Stimulated activated CD4-positive, alpha-beta T cell treated with anti-CD3 and anti-CD28 coated beads, TNF-alpha, amount 100 ng/mL, for 48 hours (primary cell): Measurements from ENCODE around the gene EIF1AD.

Experiments used
- DNase-seq, 3 donors: peaks; one replicate each; pipeline ENCODE4 v3.0.0-alpha.2; 2020; ENCODE audit warnings: low read depth in 3 of 3

EIF1AD gene

DNA sequence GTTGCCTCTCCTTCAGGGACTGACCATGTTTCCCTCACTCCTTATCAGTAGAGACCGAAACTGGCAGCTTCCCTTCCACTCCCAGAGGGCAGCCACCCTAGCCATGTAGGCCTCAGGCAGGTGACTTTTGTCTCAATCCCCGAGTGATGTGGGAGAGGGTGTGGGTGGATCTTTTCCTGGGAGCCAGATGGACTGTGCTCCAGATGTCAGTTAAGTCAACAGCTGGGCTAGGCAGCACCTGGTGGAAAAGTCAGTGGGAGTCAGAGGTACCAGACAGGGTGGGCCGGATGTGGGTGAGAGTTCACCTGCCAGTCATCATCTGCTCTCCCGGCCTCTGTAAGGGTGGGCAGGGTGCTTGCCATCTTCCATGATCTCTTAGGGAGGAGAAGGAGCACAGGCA is 2.2 kb upstream of the EIF1AD start:
- DNase-seq, result no peak

DNA sequence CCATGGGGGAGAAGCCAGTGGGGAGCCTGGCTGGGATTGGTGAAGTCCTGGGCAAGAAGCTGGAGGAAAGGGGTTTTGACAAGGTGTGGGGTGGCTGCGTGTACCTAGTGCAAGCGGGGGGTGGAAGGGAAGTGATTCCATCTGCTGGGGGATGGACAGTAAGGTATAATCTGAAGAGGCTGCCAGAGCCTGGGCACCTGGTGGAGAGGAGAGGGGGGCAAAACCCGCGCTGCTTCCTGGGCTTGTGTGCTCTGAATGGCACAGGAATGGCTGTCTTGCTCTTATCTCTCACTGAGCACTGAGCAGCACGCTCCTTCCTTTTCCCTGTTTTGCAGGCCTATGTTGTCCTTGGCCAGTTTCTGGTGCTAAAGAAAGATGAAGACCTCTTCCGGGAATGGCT is 1.3 kb upstream of the EIF1AD start:
- no peak for DNase-seq

DNA sequence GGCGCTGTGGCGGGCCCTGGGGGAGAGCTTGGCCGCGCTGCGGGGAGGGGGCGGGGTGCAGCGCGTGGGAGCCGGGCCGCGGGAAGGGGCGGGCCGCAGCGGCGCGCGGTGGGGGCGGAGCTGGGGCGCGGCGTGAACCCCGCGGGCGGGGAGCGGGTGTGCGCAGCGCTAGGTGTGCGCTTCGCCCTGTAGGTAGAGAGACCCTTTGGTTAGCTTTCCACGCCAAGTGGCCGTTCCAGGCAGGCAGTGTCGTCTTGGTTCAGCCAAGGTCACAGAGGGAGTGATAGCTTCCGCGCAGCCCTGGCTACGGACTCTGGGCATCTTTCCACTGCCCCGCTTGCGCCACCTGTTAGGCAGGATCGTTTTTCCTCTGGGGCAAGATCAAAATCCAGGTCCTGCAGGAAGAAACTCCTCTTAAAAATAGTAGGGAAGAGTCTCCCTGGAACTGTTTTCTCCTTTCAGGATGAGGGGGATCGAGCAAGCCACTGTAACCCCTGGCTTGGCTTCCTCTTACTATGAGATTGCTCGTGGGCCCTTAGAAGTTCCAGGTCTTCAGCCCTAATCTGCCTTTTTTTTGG is 780 bp upstream of the EIF1AD start:
- DNase-seq, result peak in 1 of 3 donors; percentile 55

DNA sequence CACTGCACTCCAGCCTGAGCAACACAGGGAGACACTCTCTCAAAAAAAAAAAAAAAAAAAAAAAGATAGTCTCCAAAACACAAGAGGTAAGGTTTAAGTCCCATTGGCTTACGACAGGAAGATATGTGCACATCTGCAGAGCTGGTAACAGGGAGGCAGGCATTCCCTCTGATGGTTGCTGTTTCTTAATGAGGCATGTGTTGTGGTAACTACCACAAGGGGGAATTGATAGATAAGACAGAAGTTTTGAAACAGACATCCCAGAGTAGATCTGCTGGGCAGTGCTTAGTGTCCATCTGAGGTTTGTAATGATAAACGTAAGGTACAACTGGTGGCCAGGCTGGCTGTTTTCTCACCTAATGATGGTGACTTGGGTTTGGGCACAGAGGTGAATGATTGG is 4.7 kb downstream of the EIF1AD start:
- no peak for DNase-seq

DNA sequence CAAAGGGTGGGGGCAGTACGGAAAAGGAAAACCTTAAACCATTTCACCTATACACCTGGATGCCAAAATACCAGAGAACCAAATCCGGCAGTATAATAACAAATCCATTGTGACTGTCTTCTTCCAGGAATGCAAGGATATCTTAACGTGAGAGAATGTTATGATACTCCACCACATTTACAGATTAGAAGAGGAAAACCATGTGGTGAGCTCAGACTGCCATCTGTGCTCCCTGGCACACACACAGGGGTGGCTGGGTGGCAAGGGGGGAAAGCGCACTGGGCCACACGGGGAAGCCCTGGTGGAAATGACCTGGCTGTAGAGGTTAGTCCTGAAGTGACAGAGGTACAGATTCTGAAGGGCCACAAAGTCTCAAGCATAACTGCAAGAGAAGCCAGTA is 9.9 kb downstream of the EIF1AD start:
- DNase-seq, result no peak

DNA sequence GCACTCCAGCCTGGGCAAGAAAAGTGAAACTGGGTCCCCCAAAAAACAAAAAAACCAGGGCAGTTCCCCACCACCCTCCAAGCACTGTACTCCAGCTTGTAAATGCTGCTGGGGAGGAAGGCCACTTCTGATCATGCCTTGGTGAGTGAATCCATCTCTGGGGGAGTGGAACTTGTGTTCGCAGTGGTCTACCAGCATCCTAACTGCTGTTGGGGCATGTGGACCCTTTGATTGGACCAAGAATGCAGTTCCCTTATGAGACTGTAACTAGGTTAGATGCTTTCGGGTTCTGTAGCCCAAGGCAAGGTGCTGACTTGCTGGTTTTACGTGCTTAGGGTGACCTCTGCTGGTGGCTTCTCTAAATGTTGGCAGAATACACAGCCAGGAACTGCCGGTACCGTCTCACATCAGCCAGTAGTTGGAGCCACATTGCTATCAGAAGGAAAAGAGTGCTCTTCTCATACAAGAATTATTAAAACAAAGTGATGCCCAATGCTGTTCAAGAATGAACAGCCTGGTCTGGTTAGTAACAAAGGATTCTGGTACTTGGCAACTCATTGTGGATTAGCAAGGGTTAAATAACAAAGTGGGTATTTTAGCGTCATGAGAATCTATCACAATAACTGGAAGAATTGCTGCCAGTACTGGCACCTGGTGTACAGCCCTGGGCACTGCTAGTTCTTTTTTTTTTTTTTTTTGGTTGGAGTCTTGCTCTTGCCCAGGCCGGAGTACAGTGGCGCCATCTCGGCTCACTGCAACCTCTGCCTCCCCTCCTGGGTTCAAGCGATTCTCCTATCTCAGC is 13.0 kb downstream of the EIF1AD start:
- peak; percentile 84 to 87 (median 84) for DNase-seq

DNA sequence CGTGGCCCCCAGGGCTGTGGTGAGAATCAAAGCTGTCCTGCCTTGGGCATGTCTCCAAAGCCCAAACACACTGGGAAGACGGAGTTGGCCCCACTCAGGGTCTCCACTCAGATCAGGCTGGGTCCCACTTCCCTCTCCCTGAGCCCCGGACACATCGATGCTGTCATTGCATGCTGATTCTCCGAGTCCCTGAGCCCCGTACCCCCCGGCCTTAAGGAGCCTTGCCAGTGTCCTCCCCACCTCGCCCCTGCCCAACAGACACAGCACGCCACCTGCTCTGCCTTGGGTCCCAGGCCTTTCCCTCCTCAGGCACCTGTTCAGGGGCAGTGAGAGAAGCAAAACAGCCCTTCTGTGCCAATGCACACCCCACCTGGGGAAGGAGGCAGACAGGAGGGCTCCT is 14.6 kb downstream of the EIF1AD start:
- DNase-seq, result no peak

DNA sequence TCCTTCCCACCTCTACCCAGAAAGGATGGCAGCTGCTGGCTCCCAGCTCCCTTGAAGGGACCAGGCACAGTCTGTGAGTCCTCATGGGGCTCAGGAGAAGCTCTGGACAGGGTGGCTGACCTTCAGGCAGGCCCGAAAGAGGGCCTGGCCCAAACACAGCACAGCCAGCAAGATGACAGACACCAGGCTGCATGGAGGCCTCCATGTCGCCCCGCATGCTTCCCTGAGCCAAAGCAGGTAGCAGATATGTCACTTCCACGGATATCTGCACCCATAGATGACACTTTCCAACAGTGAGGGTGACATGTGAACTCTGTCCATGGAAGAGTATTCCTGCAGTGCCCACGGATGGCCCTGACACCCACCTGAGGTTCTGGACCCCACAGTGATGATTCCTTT is 18.4 kb downstream of the EIF1AD start:
- no peak for DNase-seq

DNA sequence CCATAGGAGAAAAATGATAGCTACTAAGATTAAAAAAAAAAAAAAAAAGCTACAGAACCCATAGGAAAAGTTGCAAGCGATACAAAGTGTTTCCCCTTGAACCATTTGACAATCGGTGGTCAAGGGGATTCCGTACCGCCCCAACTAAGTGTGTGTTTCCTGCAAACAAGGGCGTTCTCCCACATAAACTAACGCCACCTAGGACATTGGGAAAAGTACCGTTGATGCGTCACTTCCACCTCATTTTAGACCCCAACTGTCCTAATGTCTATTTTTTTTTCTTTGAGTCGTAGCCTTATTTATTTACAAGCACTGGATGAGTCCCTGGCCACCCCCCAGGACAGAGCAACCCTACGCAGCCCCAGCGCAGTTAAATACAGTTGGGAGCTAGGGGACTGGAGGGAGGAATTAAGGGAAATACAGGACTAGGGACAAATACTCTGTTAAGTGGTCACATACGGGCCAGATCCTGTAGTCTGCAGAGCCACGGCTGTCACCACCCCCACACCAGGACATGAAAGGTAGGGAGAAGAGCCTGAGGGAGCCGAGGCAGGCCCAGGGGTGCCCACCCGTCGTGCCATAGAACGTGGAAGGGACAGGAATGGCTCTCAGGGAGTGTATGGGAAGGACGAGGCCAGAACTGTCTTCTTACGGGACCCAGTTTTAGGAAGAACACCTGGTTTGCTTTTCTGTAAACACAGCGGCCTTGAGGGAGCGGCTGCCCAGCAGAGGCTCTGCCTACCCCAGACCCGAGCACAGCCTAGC is 19.0 kb downstream of the EIF1AD start:
- DNase-seq, result no peak

DNA sequence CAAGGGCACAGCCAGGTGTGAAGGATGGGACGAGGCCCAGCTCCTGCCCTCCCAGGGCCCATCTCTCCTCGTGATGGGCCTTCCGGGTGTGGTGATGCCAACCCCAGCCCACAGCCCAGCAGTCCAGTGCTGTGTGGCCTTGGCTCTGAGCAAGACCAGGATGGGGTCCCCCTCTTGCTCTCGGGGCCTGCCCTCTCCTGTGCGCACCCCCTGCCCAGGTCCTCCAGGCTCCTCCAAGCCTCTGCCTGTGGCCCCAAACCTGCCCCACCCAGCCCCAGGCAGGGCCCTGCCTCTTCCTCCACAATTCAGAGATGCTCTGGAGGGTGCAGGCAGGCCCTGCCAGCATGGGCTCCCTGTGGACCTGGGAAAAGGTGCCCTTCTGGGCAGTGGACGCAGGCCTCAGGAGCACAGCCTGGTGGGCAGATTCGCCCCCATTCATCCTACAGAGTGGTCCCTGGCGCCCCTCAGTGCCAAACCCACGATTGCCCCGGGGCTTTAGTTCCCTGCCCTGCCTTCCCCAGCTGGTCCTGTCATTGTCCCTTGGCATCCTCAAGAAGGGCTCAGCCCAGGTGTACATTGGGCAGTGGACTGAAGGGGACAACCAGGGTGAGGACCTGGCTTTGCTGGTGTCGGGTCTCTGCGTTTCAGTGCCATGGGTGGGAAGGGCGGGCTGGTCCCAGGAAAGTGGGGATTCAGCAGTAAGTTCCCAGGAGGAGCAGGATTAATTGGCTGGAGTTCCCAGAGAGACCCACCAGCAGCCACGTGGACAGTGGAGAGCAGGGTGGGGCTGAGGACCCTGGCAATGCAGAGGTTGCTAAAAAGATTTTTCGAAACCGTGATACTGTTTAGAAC is 19.8 kb downstream of the EIF1AD start:
- DNase-seq, result no peak

DNA sequence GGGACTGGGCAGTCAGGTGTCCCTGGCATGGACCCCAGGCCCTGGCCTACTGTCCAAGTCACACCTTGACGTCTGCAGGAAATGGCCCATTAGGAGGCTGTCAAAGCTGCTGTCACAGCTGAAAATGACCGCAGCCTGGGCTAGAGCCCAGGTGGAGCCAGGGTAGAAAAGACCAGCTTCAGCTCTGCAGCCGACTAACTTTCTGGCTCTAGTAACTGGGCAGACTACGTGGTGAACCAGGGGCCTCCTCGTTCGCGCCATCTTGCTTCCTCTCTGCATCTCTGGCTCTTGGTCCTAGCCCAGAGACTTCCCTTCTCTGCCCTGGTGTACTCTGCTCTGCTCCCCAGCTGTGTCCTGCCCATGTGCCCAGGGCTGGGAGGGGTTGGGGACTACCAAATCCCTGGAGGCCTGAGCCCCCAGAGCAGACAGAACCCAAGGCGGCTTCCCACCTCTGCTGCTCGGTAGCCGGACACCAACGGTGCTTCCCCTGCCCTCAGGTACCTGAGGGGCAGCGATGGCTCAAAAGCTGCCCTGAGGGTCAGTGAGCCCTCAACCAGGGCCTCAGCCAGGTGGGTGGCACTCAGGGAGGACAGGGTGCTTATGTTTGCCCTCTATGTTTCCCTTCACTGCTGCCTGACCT is 20.7 kb downstream of the EIF1AD start:
- DNase-seq, result no peak

DNA sequence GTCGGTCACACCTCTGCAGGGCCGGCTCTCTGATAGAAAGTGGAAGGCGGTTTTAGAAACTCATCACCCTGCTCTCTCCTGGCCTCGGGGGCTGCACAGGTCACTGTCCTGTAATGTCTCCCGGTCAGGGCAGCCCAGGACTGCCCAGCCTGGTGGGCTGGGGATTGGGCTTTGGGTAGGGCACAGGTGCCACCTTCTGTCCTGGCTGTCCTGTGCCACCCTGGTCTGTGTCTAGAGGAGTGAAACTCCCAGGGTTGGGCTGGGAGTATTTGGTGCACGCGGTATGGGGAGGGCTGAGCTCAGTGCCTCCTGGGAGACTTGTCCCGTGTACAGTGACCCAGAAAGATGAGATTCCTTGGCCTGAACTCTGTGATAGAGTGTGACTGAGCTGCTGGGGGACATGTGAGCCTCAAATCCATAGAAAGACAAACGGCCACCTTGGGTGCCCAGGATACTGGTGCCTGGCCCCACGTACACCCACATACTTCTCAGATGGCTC is 22.6 kb downstream of the EIF1AD start:
- DNase-seq, result no peak

DNA sequence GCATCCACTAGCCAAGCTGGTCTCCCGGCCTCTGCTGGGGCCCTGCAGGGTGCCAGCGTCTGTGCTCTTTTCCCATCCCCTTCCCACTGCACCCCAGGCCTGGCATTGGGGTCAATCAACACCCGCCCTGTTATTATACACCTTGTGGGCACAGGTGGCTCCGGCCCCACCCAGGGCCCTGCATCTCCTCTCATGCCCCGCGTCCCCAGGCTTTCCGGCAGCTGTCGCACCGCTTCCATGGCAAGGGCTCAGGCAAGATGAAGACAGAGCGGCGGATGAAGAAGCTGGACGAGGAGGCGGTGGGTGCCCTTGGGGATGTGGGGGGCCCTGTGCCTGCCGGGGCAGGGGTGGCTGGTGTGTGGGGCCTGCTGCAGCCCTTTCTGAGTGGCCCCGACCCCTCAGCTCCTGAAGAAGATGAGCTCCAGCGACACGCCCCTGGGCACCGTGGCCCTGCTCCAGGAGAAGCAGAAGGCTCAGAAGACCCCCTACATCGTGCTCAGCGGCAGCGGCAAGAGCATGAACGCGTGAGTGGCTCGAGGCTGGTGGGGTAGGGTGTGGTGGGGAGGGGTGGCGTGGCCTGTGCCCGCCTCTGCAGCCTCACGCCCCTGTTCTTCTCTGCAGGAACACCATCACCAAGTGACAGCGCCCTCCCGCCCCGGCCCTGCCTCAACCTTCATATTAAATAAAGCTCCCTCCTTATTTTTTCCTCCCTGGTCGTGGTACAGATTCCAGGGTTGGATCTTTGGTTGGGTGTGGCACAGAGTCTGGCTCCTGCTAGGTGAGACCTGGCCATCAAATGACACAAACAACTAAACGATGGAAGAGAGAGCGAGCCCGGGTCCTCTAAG is 23.3 kb downstream of the EIF1AD start:
- no peak for DNase-seq

DNA sequence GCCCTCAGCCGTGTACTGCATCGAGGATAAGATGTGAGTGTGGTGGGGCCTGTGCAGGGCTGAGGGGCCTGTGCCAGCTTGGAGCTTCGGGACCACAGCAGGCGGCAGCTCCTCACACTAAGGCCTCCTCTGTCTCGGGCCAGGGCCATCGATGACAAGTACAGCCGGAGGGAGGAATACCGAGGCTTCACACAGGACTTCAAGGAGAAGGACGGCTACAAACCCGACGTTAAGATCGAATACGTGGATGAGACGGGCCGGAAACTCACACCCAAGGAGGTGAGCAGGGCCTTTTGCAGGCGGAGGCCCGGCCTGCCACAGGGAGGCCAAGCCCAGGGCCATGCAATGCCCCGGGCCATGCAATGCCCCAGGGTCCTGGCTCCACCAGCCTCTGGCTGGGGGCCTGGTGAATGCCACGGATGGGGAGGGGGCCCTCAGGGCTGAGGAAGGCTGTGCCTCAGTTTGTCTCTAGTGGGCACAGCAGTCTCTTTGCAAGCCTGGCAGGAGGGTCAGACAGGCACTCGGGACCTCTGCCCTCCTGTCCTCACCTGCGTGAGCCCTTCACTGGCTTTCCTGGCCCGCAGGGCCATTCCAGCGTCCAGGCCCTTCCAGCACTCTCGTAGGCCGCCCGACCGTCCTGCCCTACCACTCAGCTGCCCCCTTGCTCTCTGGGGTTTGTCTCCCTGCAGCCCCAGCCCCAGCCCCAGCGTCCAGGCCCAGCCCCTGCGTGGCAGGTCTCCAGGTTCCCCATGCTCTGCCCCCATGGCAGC is 24.2 kb downstream of the EIF1AD start:
- DNase-seq, result no peak

DNA sequence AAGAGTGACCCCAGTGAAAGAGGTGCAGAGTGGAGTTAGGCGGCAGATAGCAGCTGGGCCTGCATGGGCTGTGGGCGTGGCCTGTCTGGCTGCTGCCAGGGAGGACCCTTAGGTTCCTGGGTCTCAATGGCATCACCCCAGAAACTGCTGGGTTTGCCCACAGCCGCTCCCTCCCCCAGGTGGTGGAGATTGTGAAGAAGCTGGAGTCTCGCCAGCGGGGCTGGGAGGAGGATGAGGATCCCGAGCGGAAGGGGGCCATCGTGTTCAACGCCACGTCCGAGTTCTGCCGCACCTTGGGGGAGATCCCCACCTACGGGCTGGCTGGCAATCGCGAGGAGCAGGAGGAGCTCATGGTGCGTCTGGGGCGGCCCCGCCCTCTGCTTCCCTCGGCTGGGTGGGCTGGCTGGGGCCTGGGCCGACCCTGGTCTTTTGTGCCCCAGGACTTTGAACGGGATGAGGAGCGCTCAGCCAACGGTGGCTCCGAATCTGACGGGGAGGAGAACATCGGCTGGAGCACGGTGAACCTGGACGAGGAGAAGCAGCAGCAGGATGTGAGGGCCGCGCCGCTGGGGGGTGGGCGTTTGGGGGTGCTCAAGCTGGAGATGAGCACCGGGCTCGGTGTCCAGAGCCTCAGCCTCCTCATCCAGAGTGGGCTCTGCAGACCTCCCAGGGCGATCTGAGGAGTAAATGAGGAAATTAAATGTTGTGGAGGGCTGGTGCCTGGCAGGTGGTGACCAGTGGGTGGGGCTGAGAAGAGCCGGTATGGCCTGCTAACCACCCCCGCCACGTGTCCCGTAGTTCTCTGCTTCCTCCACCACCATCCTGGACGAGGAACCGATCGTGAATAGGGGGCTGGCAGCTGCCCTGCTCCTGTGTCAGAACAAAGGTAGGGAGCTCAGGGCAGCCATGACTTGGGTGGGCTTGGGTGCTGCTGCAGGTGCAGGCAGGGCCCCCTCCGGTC is 25.5 kb downstream of the EIF1AD start:
- no peak for DNase-seq

DNA sequence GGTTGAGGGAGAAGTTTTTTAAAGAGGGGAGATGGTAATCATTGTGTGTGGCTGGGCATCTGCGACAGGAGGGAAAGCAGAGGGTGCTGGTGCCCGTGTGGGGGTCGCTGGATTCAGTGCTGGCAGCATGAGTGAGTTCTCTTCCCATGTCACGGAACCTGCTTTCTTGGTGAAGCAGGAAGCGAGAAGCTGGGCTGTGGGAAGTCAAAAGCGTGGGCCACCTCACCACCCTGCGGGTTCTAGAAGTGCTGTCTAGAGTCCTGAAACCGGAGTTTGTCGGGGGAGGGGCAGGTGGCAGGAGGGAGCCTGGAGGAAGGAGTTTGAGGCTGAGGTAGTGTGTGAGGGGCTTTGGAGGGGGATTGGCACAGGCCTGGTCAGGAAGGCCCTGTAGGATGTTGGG is 26.2 kb downstream of the EIF1AD start:
- DNase-seq, result no peak

DNA sequence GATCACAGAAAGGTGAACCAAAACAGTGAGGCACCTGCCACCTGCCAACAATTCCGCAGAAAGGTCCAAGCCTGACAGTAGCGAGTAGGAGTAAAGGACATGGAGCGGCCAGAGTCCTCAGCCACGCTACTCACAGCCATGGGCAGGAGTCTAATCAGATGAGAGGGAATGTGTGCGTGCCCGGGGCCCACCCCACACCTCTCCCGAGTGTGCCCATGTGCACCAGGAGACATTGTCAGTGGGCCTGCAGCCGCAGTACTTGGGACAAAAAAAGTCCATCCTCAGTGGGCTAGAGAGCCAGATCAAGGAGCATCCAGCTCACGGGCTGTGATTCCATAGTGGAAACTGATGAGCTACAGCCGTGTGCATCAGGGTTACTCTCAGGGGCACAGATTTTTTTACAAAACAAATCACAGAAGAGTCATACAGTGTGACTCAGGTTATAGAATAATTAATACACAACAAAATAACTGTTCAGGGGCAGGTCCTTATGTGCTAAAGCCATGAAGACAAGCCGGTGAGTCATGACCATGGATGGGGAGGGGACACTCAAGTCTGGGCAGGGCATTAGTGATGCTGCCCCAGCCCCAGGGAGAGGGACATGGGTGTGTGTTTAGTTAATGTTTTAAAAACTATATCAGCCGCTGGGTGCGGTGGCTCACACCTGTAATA is 28.4 kb downstream of the EIF1AD start:
- DNase-seq, result no peak

DNA sequence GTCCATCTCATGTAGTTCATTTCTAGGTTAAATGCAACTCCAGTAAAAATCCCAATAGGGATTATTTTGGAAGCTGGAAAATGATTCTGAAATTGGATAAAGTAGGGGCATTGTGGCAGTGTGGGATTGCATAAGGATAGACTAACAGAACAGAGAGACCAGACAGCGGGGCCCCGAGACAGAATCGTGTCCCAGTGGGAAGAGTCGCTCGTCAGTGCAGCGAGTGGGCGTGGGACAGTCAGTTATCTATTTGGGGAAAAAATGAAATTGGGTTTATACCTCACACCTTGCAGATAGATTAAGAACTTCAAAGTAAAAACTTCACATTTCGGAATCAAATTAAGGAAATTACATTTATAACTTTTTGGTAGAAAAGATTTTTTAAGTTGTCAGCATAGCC is 29.8 kb downstream of the EIF1AD start:
- no peak for DNase-seq
